H1 (cell line): ENCODE results near the gene SHOC1.

Experiments used
- ASH2L ChIP-seq: fragments of 200-600, 300-600 bp; sonication (generic); IDR thresholded peaks from one replicate; pipeline ENCODE4 v1.7.1; 2017; ENCODE audit warnings: low read length
- ATF3 ChIP-seq: IDR thresholded peaks from 2 replicates; pipeline ENCODE4 v1.6.1; 2011; ENCODE audit warnings: low read depth, mild to moderate bottlenecking, low read length; ENCODE audit not compliant: insufficient read depth
- BACH1 ChIP-seq: IDR thresholded peaks from 2 replicates; pipeline ENCODE4 v1.6.1; 2012; ENCODE audit warnings: low read length, improper control_type of control experiment
- CTCF ChIP-seq, 3 experiments: IDR thresholded peaks; 1 replicate in 2 of 3; 2 replicates in 1 of 3; pipeline versions ENCODE4 v1.5.1 to v1.6.1; 2011; ENCODE audit warnings: low read length in 3 of 3, mild to moderate bottlenecking in 3 of 3, inconsistent platforms in 2 of 3, low read depth in 1 of 3, moderate library complexity in 1 of 3; ENCODE audit not compliant: insufficient read depth in 1 of 3; ENCODE audit errors: control extremely low read depth in 1 of 3
- GTF2F1 ChIP-seq: IDR thresholded peaks from 2 replicates; pipeline ENCODE4 v1.6.1; 2012; ENCODE audit warnings: low read depth, low read length, improper control_type of control experiment, borderline replicate concordance
- JUN ChIP-seq: IDR thresholded peaks from 2 replicates; pipeline ENCODE4 v1.6.1; 2011; ENCODE audit warnings: low read depth, mild to moderate bottlenecking, improper control_type of control experiment, low read length
- MAX ChIP-seq: IDR thresholded peaks from 2 replicates; pipeline ENCODE4 v1.6.1; 2012; ENCODE audit warnings: inconsistent platforms
- NRF1 ChIP-seq: IDR thresholded peaks from 2 replicates; pipeline ENCODE4 v1.6.1; 2011; ENCODE audit warnings: mild to moderate bottlenecking, low read depth, low read length, improper control_type of control experiment
- POLR2A ChIP-seq, 2 experiments: IDR thresholded peaks; 1 replicate in 1 of 2; 2 replicates in 1 of 2; pipeline ENCODE4 v1.6.1; 2011; ENCODE audit warnings: low read depth in 2 of 2, low read length in 2 of 2, mild to moderate bottlenecking in 2 of 2; ENCODE audit errors: control extremely low read depth in 1 of 2
- RAD21 ChIP-seq, 2 experiments: IDR thresholded peaks in 1 of 2; conservative IDR thresholded peaks in 1 of 2; 2 replicates each; pipeline ENCODE4 v1.6.1; 2011; ENCODE audit warnings: low read depth in 2 of 2, low read length in 2 of 2, improper control_type of control experiment in 1 of 2, inconsistent platforms in 1 of 2, mild to moderate bottlenecking in 1 of 2, moderate library complexity in 1 of 2
- RFX5 ChIP-seq: IDR thresholded peaks from 2 replicates; pipeline ENCODE4 v1.6.1; 2011; ENCODE audit warnings: low read depth, low read length, improper control_type of control experiment, borderline replicate concordance
- RNF2 ChIP-seq: fragments of 200-900, 300-1000 bp; sonication (generic); IDR thresholded peaks from 2 replicates; pipeline ENCODE4 v1.7.1; 2016; ENCODE audit warnings: borderline replicate concordance, low read depth, mild to moderate bottlenecking, antibody characterized with exemption, low read length; ENCODE audit not compliant: poor library complexity, severe bottlenecking; ENCODE audit errors: missing control alignments
- USF2 ChIP-seq: IDR thresholded peaks from 2 replicates; pipeline ENCODE4 v1.6.1; 2011; ENCODE audit warnings: low read length, improper control_type of control experiment

- no peak for TF ChIP-seq CTCF (IDR thresholded peaks at IDR 0.05; ENCODE audit: control extremely low read depth in 1 of 3, insufficient read depth in 1 of 3, low read depth in 1 of 3, low read length in 3 of 3)
- no peak for TF ChIP-seq USF2
- no peak for TF ChIP-seq RAD21 (IDR thresholded peaks at IDR 0.05 in 1 of 2, conservative IDR thresholded peaks at IDR 0.05 in 1 of 2; ENCODE audit: low read depth in 2 of 2, low read length in 2 of 2)
- TF ChIP-seq NRF1 = no peak
- TF ChIP-seq ASH2L = no peak
- no peak for TF ChIP-seq MAX
- TF ChIP-seq RFX5 = no peak
- TF ChIP-seq POLR2A (IDR thresholded peaks at IDR 0.05; ENCODE audit: control extremely low read depth in 1 of 2, low read depth in 2 of 2, low read length in 2 of 2) = no peak
- no peak for TF ChIP-seq BACH1
- no peak for TF ChIP-seq ATF3
- TF ChIP-seq GTF2F1 = no peak
- no peak for TF ChIP-seq JUN
- TF ChIP-seq RNF2 = no peak
These were observed 9.9 kb upstream of the SHOC1 start for GRCh38 chr9:111804636-111805035.
